H1 (cell line): ENCODE data around the gene SMC6. TPM values are rescaled to one million over a fixed set of nuclear protein-coding genes. Genes with fewer than 3 reads are reported as not detected.

ENCODE experiments used
- CHD1 ChIP-seq: IDR thresholded peaks from 2 replicates; pipeline ENCODE4 v1.6.1; 2012; ENCODE audit warnings: low read depth, low read length, improper control_type of control experiment
- CTBP2 ChIP-seq: IDR thresholded peaks from 2 replicates; pipeline ENCODE4 v1.7.0; 2011; ENCODE audit warnings: borderline replicate concordance, mild to moderate bottlenecking, moderate library complexity, mixed read lengths, low read length; ENCODE audit not compliant: insufficient read depth, insufficient read length
- POLR2AphosphoS5 ChIP-seq: IDR thresholded peaks from 2 replicates; pipeline ENCODE4 v1.6.1; 2011; ENCODE audit warnings: low read depth, low read length
- SP1 ChIP-seq: IDR thresholded peaks from 2 replicates; pipeline ENCODE4 v1.6.1; 2011; ENCODE audit warnings: low read depth, low read length
- TAF1 ChIP-seq: IDR thresholded peaks from 2 replicates; pipeline ENCODE4 v1.6.1; 2011; ENCODE audit warnings: mild to moderate bottlenecking, low read depth, low read length
- polyA plus RNA-seq, 7 experiments: library from polyadenylated mRNA; depleted of rRNA in 3 of 7; stranded (reverse) in 5 of 7; unstranded in 2 of 7; fragments of >200 nt in 5 of 7; fragments of 200-250 nt in 2 of 7; gene quantifications; 1 replicate in 5 of 7; 2 replicates in 1 of 7; 4 replicates in 1 of 7; pipeline versions ENCODE4 v1.2.1 to v1.2.3, GENCODE V29; 2011 to 2013; ENCODE audit warnings: missing spikeins in 2 of 7, mixed read lengths in 2 of 7
- total RNA-seq: library from RNA; stranded (reverse); fragmentation: NEBNext Ultra II Directional; extraction: Animal tissue kit (Norgen Biotek cat#: 25700); gene quantifications from 2 replicates; pipeline ENCODE4 v1.2.1, GENCODE V29; 2021
- TF ChIP-seq, protein P1 (sequence below), 3 experiments: IDR thresholded peaks; 1 replicate in 2 of 3; 2 replicates in 1 of 3; pipeline versions ENCODE4 v1.5.1 to v1.6.1; 2011; ENCODE audit warnings: low read length in 3 of 3, mild to moderate bottlenecking in 3 of 3, inconsistent platforms in 2 of 3, low read depth in 1 of 3, moderate library complexity in 1 of 3; ENCODE audit not compliant: insufficient read depth in 1 of 3; ENCODE audit errors: control extremely low read depth in 1 of 3

Gene SMC6
- total and polyA plus RNA-seq, 2 of the 8 experiments (the other 6 are each of a cell fraction or from before 2014, with no cell fraction given), result 9.7 to 49.5 TPM

DNA sequence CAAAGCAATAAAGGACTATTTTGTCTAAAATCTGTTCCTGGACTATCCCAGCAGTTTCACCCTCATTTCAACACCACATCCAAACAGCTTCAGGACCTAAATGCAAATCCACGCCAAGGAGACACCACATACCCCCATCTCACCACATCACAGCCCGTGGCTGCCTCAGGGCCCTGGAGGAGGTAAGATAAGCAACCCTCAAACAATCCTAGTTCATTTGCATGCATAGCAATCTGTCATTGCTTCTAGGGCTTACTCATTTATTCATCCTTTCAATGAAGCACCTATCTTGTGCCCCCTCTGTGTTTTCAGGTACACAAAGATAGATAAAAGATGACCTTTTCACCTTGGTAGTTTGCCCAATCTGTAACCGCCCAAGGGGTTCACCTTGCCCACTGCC, 126.6 kb downstream of the SMC6 start (continued):
- no peak for TF ChIP-seq SP1
- TF ChIP-seq TAF1, result no peak
- no peak for TF ChIP-seq CTBP2
- TF ChIP-seq, protein P1, sequence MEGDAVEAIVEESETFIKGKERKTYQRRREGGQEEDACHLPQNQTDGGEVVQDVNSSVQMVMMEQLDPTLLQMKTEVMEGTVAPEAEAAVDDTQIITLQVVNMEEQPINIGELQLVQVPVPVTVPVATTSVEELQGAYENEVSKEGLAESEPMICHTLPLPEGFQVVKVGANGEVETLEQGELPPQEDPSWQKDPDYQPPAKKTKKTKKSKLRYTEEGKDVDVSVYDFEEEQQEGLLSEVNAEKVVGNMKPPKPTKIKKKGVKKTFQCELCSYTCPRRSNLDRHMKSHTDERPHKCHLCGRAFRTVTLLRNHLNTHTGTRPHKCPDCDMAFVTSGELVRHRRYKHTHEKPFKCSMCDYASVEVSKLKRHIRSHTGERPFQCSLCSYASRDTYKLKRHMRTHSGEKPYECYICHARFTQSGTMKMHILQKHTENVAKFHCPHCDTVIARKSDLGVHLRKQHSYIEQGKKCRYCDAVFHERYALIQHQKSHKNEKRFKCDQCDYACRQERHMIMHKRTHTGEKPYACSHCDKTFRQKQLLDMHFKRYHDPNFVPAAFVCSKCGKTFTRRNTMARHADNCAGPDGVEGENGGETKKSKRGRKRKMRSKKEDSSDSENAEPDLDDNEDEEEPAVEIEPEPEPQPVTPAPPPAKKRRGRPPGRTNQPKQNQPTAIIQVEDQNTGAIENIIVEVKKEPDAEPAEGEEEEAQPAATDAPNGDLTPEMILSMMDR (IDR thresholded peaks at IDR 0.05; ENCODE audit: control extremely low read depth in 1 of 3, insufficient read depth in 1 of 3, low read depth in 1 of 3, low read length in 3 of 3), result no peak
- no peak for TF ChIP-seq CHD1
- no peak for TF ChIP-seq POLR2AphosphoS5
- TF ChIP-seq, all 59 proteins: peak for 0
